HG03280 (cell line): ENCODE results near the gene RARS2.
"Not testable (repeated sequence)": the region's sequence is repeated elsewhere in the genome, so short reads cannot be mapped to it uniquely, and the experiment has no call there.

Source experiments
- ATAC-seq: cut with Tn5 transposase; IDR thresholded peaks from one replicate; pipeline ENCODE4 v1.9.1; 2021; ENCODE audit warnings: mild to moderate bottlenecking, moderate library complexity; ENCODE audit not compliant: unreplicated experiment

The RARS2 gene

GRCh38 chr6:87589693-87590416 lies at the start of gene RARS2, which contains the start of gene ORC3:
TSS of gene RARS2 (minus strand) at chr6:87589987. CDS start at chr6:87589957, 30 bp downstream.
TSS of gene ORC3 (plus strand) at chr6:87590135. CDS start at chr6:87590169, 34 bp downstream.
- peak; percentile 100 for ATAC-seq

- no peak for ATAC-seq
Observed at GRCh38 chr6:87639373-87639772, 49.6 kb upstream of the RARS2 start.

GRCh38 chr6:87637106-87637505 lies 47.3 kb upstream of the RARS2 start:
- no peak for ATAC-seq

- ATAC-seq = no peak
Observed at GRCh38 chr6:87636315-87636714, 46.5 kb upstream of the RARS2 start.

- no peak for ATAC-seq
Observed at GRCh38 chr6:87633851-87634250, 44.1 kb upstream of the RARS2 start.

- no peak for ATAC-seq
Observed at GRCh38 chr6:87630746-87631145, 41.0 kb upstream of the RARS2 start.

- no peak for ATAC-seq
Observed at GRCh38 chr6:87628881-87629280, 39.1 kb upstream of the RARS2 start.

GRCh38 chr6:87628424-87628823 lies 38.6 kb upstream of the RARS2 start:
- ATAC-seq = no peak

- no peak for ATAC-seq
Observed at GRCh38 chr6:87623248-87623647, 33.5 kb upstream of the RARS2 start.

- ATAC-seq = no peak
Observed at GRCh38 chr6:87618531-87618930, 28.7 kb upstream of the RARS2 start.

GRCh38 chr6:87617405-87617804 lies 27.6 kb upstream of the RARS2 start:
- no peak for ATAC-seq

- ATAC-seq = not testable (repeated sequence)
Observed at GRCh38 chr6:87613018-87613417, 23.2 kb upstream of the RARS2 start.

- ATAC-seq = no peak
Observed at GRCh38 chr6:87608802-87609201, 19.0 kb upstream of the RARS2 start.

GRCh38 chr6:87606199-87606598 lies 16.4 kb upstream of the RARS2 start:
- no peak for ATAC-seq

- ATAC-seq = no peak
Observed at GRCh38 chr6:87600576-87600975, 10.8 kb upstream of the RARS2 start.

- no peak for ATAC-seq
Observed at GRCh38 chr6:87590990-87591389, 1.2 kb upstream of the RARS2 start.

- ATAC-seq = no peak
Observed at GRCh38 chr6:87590417-87590880, 662 bp upstream of the RARS2 start.

- ATAC-seq = no peak
Observed at GRCh38 chr6:87588756-87589407, 905 bp downstream of the RARS2 start.

- no peak for ATAC-seq
Observed at GRCh38 chr6:87586371-87587077, 3.3 kb downstream of the RARS2 start.

GRCh38 chr6:87583822-87584221 lies 6.0 kb downstream of the RARS2 start:
- ATAC-seq = no peak

- no peak for ATAC-seq
Observed at GRCh38 chr6:87575423-87575822, 14.4 kb downstream of the RARS2 start.
